MM.1S (cell line): ENCODE measurements around the gene ANKRD31.
"Not testable (repeated sequence)": the region's sequence is repeated elsewhere in the genome, so short reads cannot be mapped to it uniquely, and the experiment has no call there.

ENCODE experiments used
- DNase-seq: peaks from one replicate; pipeline ENCODE4 v3.0.0-alpha.2; 2015
- H2AFZ ChIP-seq: fragments of 300-600 bp; sonication (generic); 2 replicates; pipeline ENCODE4 v1.6.0; 2016; ENCODE audit warnings: antibody characterized with exemption, low read length
- H3F3A ChIP-seq: fragments of 300-600 bp; sonication (generic); 2 replicates; pipeline ENCODE4 v1.6.1; 2016; ENCODE audit warnings: mild to moderate bottlenecking, antibody characterized with exemption, low read length, moderate library complexity, mixed read lengths; ENCODE audit not compliant: insufficient read depth
- H3K27ac ChIP-seq: fragments of 300-600 bp; sonication (generic); 2 replicates; pipeline ENCODE4 v1.5.1; 2016; ENCODE audit warnings: mild to moderate bottlenecking, low read length
- H3K27me3 ChIP-seq: fragments of 300-600 bp; sonication (generic); replicated peaks from 2 replicates; pipeline ENCODE4 v1.6.0; 2016; ENCODE audit warnings: low read length; ENCODE audit not compliant: insufficient read depth
- H3K36me3 ChIP-seq: fragments of 300-600 bp; sonication (generic); replicated peaks from 2 replicates; pipeline ENCODE4 v1.6.1; 2016; ENCODE audit warnings: mild to moderate bottlenecking, low read length, mixed read lengths; ENCODE audit not compliant: insufficient read depth
- H3K4me1 ChIP-seq: fragments of 300-600 bp; sonication (generic); 2 replicates; pipeline ENCODE4 v1.6.1; 2016; ENCODE audit warnings: low read length, mixed read lengths
- H3K4me2 ChIP-seq: fragments of 300-600 bp; sonication (generic); 2 replicates; pipeline ENCODE4 v1.6.0; 2016; ENCODE audit warnings: low read depth, low read length
- H3K4me3 ChIP-seq: fragments of 300-600 bp; sonication (generic); 2 replicates; pipeline ENCODE4 v1.5.1; 2016; ENCODE audit warnings: low read length, mixed read lengths
- H3K79me2 ChIP-seq: fragments of 300-600 bp; sonication (generic); 2 replicates; pipeline ENCODE4 v1.6.1; 2016; ENCODE audit warnings: mixed run types, low read length, mixed read lengths
- H3K9ac ChIP-seq: fragments of 300-600 bp; sonication (generic); 2 replicates; pipeline ENCODE4 v1.6.1; 2016; ENCODE audit warnings: low read length, mixed read lengths
- H3K9me2 ChIP-seq: fragments of 300-600 bp; sonication (generic); replicated peaks from 2 replicates; pipeline ENCODE4 v1.6.1; 2016; ENCODE audit warnings: mild to moderate bottlenecking, low read length, mixed read lengths; ENCODE audit not compliant: insufficient read depth
- H3K9me3 ChIP-seq: fragments of 300-600 bp; sonication (generic); replicated peaks from 2 replicates; pipeline ENCODE4 v1.6.1; 2016; ENCODE audit warnings: mild to moderate bottlenecking, low read length, mixed read lengths; ENCODE audit not compliant: insufficient read depth
- H4K20me1 ChIP-seq: fragments of 300-600 bp; sonication (generic); 2 replicates; pipeline ENCODE4 v1.6.1; 2016; ENCODE audit warnings: mild to moderate bottlenecking, low read length, moderate library complexity, mixed read lengths; ENCODE audit not compliant: insufficient read depth
- EZH2 ChIP-seq: fragments of 300-600 bp; sonication (generic); optimal IDR thresholded peaks from 2 replicates; pipeline ENCODE3; 2017; ENCODE audit warnings: low read depth, mild to moderate bottlenecking, antibody characterized with exemption, low read length, mixed read lengths
- EZH2phosphoT487 ChIP-seq: fragments of 300-600 bp; sonication (generic); IDR thresholded peaks from 2 replicates; pipeline ENCODE4 v1.6.1; 2018; ENCODE audit warnings: antibody characterized with exemption, low read length
- TF ChIP-seq, protein P1 (sequence below): fragments of 300-600 bp; sonication (generic); IDR thresholded peaks from 2 replicates; pipeline ENCODE4 v1.5.1; 2016; ENCODE audit warnings: antibody characterized with exemption, low read length, mixed read lengths

ANKRD31 gene

DNA sequence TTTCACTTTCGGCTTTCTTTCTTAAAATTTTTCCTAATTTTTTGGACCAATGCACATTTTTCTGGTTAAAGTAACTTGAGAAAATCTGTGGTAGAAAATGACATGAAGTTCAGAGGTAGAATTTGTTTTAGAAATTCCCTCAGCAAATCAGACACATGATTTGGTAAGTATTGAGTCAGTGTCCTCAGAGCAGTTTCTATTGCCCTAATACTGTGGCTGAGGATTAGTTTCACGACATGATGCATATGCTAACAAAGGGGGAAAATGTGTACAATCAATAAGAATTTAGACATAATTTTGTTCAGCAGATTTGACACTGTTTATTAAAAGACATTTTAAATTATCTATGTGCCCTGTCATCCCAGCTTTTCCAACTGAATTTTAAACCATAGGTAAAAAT is 128.2 kb downstream of the ANKRD31 start:
- H3K4me1 ChIP-seq = no peaks in the 10 kb centered on the region
- DNase-seq = no peak
- no peak overlapping the region for H3K27ac ChIP-seq
- no peaks in the 10 kb centered on the region for H3K79me2 ChIP-seq
- H3K9ac ChIP-seq = no peak overlapping the region
- H3K9me2 ChIP-seq = no peaks in the 10 kb centered on the region
- TF ChIP-seq, protein P1, sequence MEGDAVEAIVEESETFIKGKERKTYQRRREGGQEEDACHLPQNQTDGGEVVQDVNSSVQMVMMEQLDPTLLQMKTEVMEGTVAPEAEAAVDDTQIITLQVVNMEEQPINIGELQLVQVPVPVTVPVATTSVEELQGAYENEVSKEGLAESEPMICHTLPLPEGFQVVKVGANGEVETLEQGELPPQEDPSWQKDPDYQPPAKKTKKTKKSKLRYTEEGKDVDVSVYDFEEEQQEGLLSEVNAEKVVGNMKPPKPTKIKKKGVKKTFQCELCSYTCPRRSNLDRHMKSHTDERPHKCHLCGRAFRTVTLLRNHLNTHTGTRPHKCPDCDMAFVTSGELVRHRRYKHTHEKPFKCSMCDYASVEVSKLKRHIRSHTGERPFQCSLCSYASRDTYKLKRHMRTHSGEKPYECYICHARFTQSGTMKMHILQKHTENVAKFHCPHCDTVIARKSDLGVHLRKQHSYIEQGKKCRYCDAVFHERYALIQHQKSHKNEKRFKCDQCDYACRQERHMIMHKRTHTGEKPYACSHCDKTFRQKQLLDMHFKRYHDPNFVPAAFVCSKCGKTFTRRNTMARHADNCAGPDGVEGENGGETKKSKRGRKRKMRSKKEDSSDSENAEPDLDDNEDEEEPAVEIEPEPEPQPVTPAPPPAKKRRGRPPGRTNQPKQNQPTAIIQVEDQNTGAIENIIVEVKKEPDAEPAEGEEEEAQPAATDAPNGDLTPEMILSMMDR = no peak
- no peak for TF ChIP-seq EZH2phosphoT487
- TF ChIP-seq EZH2 = no peak
- no peaks in the 10 kb centered on the region for H3K27me3 ChIP-seq
- no peak overlapping the region for H2AFZ ChIP-seq
- H3K4me3 ChIP-seq = no peak overlapping the region
- H4K20me1 ChIP-seq = no peaks in the 10 kb centered on the region
- no peak overlapping the region for H3K4me2 ChIP-seq
- H3K36me3 ChIP-seq = no peaks in the 10 kb centered on the region
- H3F3A ChIP-seq = no peaks in the 10 kb centered on the region
- no peaks in the 10 kb centered on the region for H3K9me3 ChIP-seq

DNA sequence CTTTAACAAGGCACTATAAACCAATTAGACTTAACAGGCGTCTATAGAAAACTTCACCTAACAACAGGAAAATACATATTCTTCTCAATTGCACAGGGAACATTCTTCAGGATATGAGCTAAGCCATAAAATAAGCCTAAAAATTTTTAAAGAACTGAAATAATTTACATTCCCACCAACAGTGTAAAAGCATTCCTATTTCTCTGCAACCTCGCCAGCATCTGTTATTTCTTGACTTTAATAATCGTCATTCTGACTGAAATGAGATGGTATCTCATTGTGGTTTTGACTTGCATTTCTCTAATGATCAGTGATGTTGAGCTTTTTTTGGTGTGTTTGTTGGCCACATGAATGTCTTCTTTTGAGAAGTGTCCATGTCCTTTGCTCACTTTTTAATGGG is 140.7 kb downstream of the ANKRD31 start:
- H3F3A ChIP-seq, H3K9me2 ChIP-seq, H2AFZ ChIP-seq, DNase-seq, H3K4me2 ChIP-seq, H4K20me1 ChIP-seq, H3K36me3 ChIP-seq, H3K27ac ChIP-seq, H3K4me1 ChIP-seq, H3K27me3 ChIP-seq, H3K79me2 ChIP-seq, H3K9ac ChIP-seq, H3K4me3 ChIP-seq, H3K9me3 ChIP-seq: not testable (repeated sequence)

DNA sequence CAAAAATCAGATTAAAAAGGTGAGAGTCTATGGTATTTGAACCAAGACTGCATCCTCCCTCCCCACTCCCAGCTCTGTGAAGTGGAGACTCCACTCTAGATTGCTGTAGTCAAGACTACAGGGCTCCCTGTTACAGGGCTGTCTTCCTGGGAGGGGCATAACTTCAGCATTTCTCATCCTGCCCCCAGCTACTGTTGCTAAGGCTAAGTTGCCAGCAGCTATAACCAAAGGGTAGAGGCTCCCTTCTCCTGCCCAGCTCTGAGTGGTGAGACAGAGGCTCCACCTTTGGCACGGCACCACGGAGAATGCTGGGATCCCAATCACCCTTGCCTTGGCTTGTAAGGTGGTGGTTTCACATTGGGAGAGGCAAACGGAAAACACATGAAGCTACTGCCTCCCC is 145.1 kb downstream of the ANKRD31 start:
- Histone ChIP-seq H3K4me1 (no peaks in the 10 kb centered on the region), H3K9ac (no peak overlapping the region), H3K9me3 (no peaks in the 10 kb centered on the region), H2AFZ (no peak overlapping the region), H3K4me3 (no peak overlapping the region), H3K9me2 (no peaks in the 10 kb centered on the region), H4K20me1 (no peaks in the 10 kb centered on the region), H3K27me3 (no peaks in the 10 kb centered on the region), H3K36me3 (no peaks in the 10 kb centered on the region), H3K27ac (no peak overlapping the region), H3F3A (no peaks in the 10 kb centered on the region), H3K79me2 (no peaks in the 10 kb centered on the region), H3K4me2 (no peak overlapping the region)
- DNase-seq = no peak
- TF ChIP-seq, protein P1 = no peak
- no peak for TF ChIP-seq EZH2phosphoT487
- TF ChIP-seq EZH2 = no peak

DNA sequence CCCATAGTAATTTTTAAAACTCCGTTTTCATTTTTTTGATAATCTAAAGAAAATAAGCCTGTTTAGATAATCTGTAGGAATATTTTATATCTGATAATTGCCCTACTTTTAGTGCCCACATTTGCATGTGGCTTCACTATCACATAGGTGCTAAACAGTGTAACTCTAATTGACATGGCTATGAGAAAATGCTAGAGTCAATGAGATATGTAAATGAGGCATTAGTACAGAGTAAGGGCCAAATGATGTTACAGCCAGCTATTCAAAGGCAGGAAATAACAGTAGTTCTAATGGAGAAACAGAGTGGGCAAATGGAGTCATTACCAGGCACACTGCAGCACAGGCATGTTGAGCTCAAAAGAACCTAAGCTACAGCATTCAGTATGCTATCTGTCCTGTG is 147.0 kb downstream of the ANKRD31 start:
- no peaks in the 10 kb centered on the region for H3K27me3 ChIP-seq
- H3F3A ChIP-seq = no peaks in the 10 kb centered on the region
- no peaks in the 10 kb centered on the region for H3K36me3 ChIP-seq
- no peaks in the 10 kb centered on the region for H4K20me1 ChIP-seq
- H2AFZ ChIP-seq = no peak overlapping the region
- no peak overlapping the region for H3K4me2 ChIP-seq
- TF ChIP-seq EZH2 (no peak), EZH2phosphoT487 (no peak)
- TF ChIP-seq, protein P1 = no peak
- H3K9me2 ChIP-seq = no peaks in the 10 kb centered on the region
- DNase-seq = no peak
- H3K9me3 ChIP-seq = no peaks in the 10 kb centered on the region
- H3K27ac ChIP-seq = no peak overlapping the region
- no peak overlapping the region for H3K9ac ChIP-seq
- no peak overlapping the region for H3K4me3 ChIP-seq
- H3K79me2 ChIP-seq = no peaks in the 10 kb centered on the region
- no peaks in the 10 kb centered on the region for H3K4me1 ChIP-seq
